A673 (cell line): Measurements from ENCODE around the gene RSPH10B. TPM values are rescaled to one million over a fixed set of nuclear protein-coding genes. Genes with fewer than 3 reads are reported as not detected.

ENCODE experiments used
- total RNA-seq: library from RNA; stranded (reverse); gene quantifications from 2 replicates; pipeline ENCODE4 v1.2.3, GENCODE V29; 2021

RSPH10B gene
- total RNA-seq, 1 experiment from 2014 or later: 0.41 TPM

Other genes starting within 250 kb of the RSPH10B start
- 50.6 and 51.2 TPM in 2 replicates for gene RNF216, start 189.0 kb downstream of the RSPH10B start, total RNA-seq
- not detected in 2 replicates for gene OCM, start 89.9 kb downstream of the RSPH10B start, total RNA-seq
- gene CCZ1, start 72.0 kb downstream of the RSPH10B start, total RNA-seq: 135 and 149 TPM in 2 replicates
- 14.6 and 16.8 TPM in 2 replicates for gene PMS2, start 38.4 kb upstream of the RSPH10B start, total RNA-seq
- gene AIMP2, start 38.6 kb upstream of the RSPH10B start, total RNA-seq: 87.4 and 90.1 TPM in 2 replicates
- 0.98 and 1.1 TPM in 2 replicates for gene ANKRD61, start 60.7 kb upstream of the RSPH10B start, total RNA-seq
- gene EIF2AK1, start 88.5 kb upstream of the RSPH10B start, total RNA-seq: 118 and 119 TPM in 2 replicates
- 19.7 and 20.6 TPM in 2 replicates for gene USP42, start 134.3 kb upstream of the RSPH10B start, total RNA-seq